ENCODE measurements around the gene CHML. TPM values are rescaled to one million over a fixed set of nuclear protein-coding genes. Genes with fewer than 3 reads are reported as not detected.
"Not testable (repeated sequence)": the region's sequence is repeated elsewhere in the genome, so short reads cannot be mapped to it uniquely, and the experiment has no call there.

The CHML gene
- total and polyA plus RNA-seq, 2 experiments from 2014 or later: 3.2 to 7.2 TPM

DNA sequence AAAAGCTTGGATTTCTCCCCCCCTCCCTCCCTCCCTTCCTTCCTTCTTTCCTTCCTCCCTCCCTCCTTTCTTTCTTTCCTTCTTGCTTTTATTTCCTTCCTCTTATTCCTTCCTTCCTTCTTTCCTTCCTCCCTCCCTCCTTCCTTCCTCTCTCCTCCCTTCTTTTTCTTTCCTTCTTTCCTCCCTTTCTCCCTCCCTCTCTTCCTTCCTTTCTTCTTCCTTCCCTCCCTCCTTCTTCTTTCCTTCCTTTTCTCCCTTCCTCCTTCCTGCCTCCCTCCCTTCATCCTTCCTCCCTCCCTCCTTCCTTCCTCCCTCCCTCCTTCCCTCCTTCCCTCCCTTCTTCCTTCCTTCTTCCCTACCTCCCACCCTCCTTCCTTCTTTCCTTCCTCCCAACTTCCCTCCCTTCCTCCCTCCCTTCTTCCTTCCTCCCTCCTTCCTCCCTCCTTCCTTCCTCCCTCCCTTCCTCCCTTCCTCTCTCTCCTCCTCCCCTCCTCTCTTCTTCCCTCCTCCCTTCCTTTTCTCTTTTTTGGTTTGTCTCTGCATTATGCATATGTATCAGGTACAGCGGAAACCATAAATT, 34.7 kb upstream of the CHML start:
- no peak for TF ChIP-seq EZH2phosphoT487 (IDR thresholded peaks at IDR 0.05; ENCODE audit: insufficient read depth, low read depth)
- no peak for TF ChIP-seq EZH2 (IDR thresholded peaks at IDR 0.05; ENCODE audit: insufficient read depth, poor library complexity, severe bottlenecking)
- no peaks in the 10 kb centered on the region for H3K27me3 ChIP-seq (replicated peaks; ENCODE audit: insufficient read depth)
- H3K9me2 ChIP-seq (ENCODE audit: insufficient read depth): no peaks in the 10 kb centered on the region
- no peak for DNase-seq
- no peak overlapping the region for H3K27ac ChIP-seq
- 77 to 96% methylated on average over 1 of the region's 1 CpG for WGBS, 2 experiments (ENCODE audit: low coverage in 1 of 2, low lambda C conversion rate in 2 of 2, missing lambda C conversion rate in 2 of 2)
- H3K9ac ChIP-seq: no peak overlapping the region
- no peaks in the 10 kb centered on the region for H3K36me3 ChIP-seq (ENCODE audit: low read depth)
- no peaks in the 10 kb centered on the region for H3K79me2 ChIP-seq (ENCODE audit: insufficient read depth)
- no peaks in the 10 kb centered on the region for H3F3A ChIP-seq (ENCODE audit: insufficient read depth)
- no peaks in the 10 kb centered on the region for H3K4me1 ChIP-seq (ENCODE audit: insufficient read depth)
- H4K20me1 ChIP-seq (ENCODE audit: insufficient read depth): no peaks in the 10 kb centered on the region
- in situ Hi-C loops (cut with MboI): no loop called here
- no peak overlapping the region for H3K4me2 ChIP-seq (ENCODE audit: unreplicated experiment)
- H2AFZ ChIP-seq: no peak overlapping the region
- no peaks in the 10 kb centered on the region for H3K9me3 ChIP-seq (ENCODE audit: low read depth)
- no peak overlapping the region for H3K4me3 ChIP-seq

DNA sequence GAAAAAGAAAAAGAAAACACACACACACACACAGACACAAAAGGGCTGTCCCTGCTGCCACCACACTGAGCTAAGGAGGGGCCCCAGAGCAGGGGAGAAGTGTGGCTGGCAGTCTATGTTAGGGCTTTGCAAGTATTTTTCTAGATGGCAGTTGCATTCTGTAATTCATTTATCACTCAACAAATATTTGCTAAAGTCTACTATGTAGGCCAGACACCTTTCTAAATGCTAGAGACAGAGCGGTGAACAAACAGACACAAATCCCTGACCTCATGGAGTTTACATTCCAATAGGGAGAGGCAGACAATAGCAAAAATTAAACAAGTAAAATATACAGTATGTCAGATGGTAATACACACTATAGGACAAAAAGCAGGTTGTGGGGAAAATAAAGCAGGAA, 32.1 kb upstream of the CHML start:
- Histone ChIP-seq H2AFZ (no peak overlapping the region), H3K4me2 (ENCODE audit: unreplicated experiment) (no peak overlapping the region), H3K36me3 (ENCODE audit: low read depth) (no peaks in the 10 kb centered on the region), H3K27me3 (replicated peaks; ENCODE audit: insufficient read depth) (no peaks in the 10 kb centered on the region), H3K9me2 (ENCODE audit: insufficient read depth) (no peaks in the 10 kb centered on the region), H3K79me2 (ENCODE audit: insufficient read depth) (no peaks in the 10 kb centered on the region), H3K4me1 (ENCODE audit: insufficient read depth) (no peaks in the 10 kb centered on the region), H3K9ac (no peak overlapping the region), H3K27ac (no peak overlapping the region), H4K20me1 (ENCODE audit: insufficient read depth) (no peaks in the 10 kb centered on the region), H3K4me3 (no peak overlapping the region), H3F3A (ENCODE audit: insufficient read depth) (no peaks in the 10 kb centered on the region), H3K9me3 (ENCODE audit: low read depth) (no peaks in the 10 kb centered on the region)
- in situ Hi-C loops (cut with MboI): no loop called here
- 86 to 93% methylated on average over 1 of the region's 1 CpG for WGBS, 2 experiments (ENCODE audit: low coverage in 1 of 2, low lambda C conversion rate in 2 of 2, missing lambda C conversion rate in 2 of 2)
- no peak for DNase-seq
- TF ChIP-seq EZH2phosphoT487 (IDR thresholded peaks at IDR 0.05; ENCODE audit: insufficient read depth, low read depth) (no peak), EZH2 (IDR thresholded peaks at IDR 0.05; ENCODE audit: insufficient read depth, poor library complexity, severe bottlenecking) (no peak)

- H3K4me2 ChIP-seq (ENCODE audit: unreplicated experiment): no peak overlapping the region
- in situ Hi-C loops (cut with MboI): no loop called here
- no peaks in the 10 kb centered on the region for H3K36me3 ChIP-seq (ENCODE audit: low read depth)
- no peak for DNase-seq
- no peaks in the 10 kb centered on the region for H3K79me2 ChIP-seq (ENCODE audit: insufficient read depth)
- no peaks in the 10 kb centered on the region for H3F3A ChIP-seq (ENCODE audit: insufficient read depth)
- H3K4me1 ChIP-seq (ENCODE audit: insufficient read depth): no peaks in the 10 kb centered on the region
- H3K9ac ChIP-seq: no peak overlapping the region
- H4K20me1 ChIP-seq (ENCODE audit: insufficient read depth): no peaks in the 10 kb centered on the region
- H3K9me2 ChIP-seq (ENCODE audit: insufficient read depth): 0 out of 2 replicates have a peak, but pooled peaks cover 4% of the 10 kb centered on the region
- H3K27ac ChIP-seq: no peak overlapping the region
- no peaks in the 10 kb centered on the region for H3K27me3 ChIP-seq (replicated peaks; ENCODE audit: insufficient read depth)
- H3K4me3 ChIP-seq: no peak overlapping the region
- TF ChIP-seq EZH2phosphoT487 (IDR thresholded peaks at IDR 0.05; ENCODE audit: insufficient read depth, low read depth) (no peak), EZH2 (IDR thresholded peaks at IDR 0.05; ENCODE audit: insufficient read depth, poor library complexity, severe bottlenecking) (no peak)
- no peaks in the 10 kb centered on the region for H3K9me3 ChIP-seq (ENCODE audit: low read depth)
- WGBS, 2 experiments (ENCODE audit: low coverage in 1 of 2, low lambda C conversion rate in 2 of 2, missing lambda C conversion rate in 2 of 2): 63 to 68% methylated on average over 3 of the region's 3 CpGs
- no peak overlapping the region for H2AFZ ChIP-seq
These were observed 26.2 kb upstream of the CHML start for GRCh38 chr1:241666419-241666818.

DNA sequence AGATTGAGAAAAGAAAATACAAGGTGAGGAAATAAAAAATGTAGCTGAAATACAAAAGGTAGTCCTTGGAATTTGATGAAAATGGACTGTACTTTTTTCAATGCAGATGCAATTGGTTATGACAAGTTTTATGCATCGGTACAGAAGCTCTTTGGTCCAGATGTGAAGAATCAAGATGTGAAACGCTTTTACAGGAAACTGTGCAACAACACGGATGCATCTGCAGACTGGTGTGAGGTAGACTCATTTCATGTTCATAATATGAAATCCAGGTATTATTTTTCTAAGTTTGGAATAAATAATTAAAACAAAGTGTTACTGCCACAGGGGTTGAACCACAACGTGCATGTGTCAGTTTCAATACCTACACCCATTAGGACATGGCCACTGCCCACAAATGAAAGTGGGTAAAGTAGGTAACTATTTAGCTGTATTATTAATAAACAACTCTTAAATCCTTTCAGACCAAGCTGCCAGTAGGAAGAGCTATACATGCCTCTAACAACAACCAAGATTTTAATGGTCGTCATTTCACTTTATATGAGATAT, 20.3 kb upstream of the CHML start:
- Histone ChIP-seq H2AFZ (no peak overlapping the region), H3K36me3 (ENCODE audit: low read depth) (no peaks in the 10 kb centered on the region), H3F3A (ENCODE audit: insufficient read depth) (no peaks in the 10 kb centered on the region), H3K9ac (no peak overlapping the region), H3K9me3 (ENCODE audit: low read depth) (no peaks in the 10 kb centered on the region), H3K79me2 (ENCODE audit: insufficient read depth) (no peaks in the 10 kb centered on the region), H3K4me1 (ENCODE audit: insufficient read depth) (no peaks in the 10 kb centered on the region), H3K27ac (no peak overlapping the region), H4K20me1 (ENCODE audit: insufficient read depth) (no peaks in the 10 kb centered on the region), H3K4me3 (no peak overlapping the region), H3K9me2 (ENCODE audit: insufficient read depth) (no peaks in the 10 kb centered on the region), H3K4me2 (ENCODE audit: unreplicated experiment) (no peak overlapping the region), H3K27me3 (replicated peaks; ENCODE audit: insufficient read depth) (no peaks in the 10 kb centered on the region)
- 27 to 31% methylated on average over 5 of the region's 5 CpGs for WGBS, 2 experiments (ENCODE audit: low coverage in 1 of 2, low lambda C conversion rate in 2 of 2, missing lambda C conversion rate in 2 of 2)
- in situ Hi-C loops (cut with MboI): no loop called here
- no peak for DNase-seq
- no peak for TF ChIP-seq EZH2phosphoT487 (IDR thresholded peaks at IDR 0.05; ENCODE audit: insufficient read depth, low read depth)
- no peak for TF ChIP-seq EZH2 (IDR thresholded peaks at IDR 0.05; ENCODE audit: insufficient read depth, poor library complexity, severe bottlenecking)

DNA sequence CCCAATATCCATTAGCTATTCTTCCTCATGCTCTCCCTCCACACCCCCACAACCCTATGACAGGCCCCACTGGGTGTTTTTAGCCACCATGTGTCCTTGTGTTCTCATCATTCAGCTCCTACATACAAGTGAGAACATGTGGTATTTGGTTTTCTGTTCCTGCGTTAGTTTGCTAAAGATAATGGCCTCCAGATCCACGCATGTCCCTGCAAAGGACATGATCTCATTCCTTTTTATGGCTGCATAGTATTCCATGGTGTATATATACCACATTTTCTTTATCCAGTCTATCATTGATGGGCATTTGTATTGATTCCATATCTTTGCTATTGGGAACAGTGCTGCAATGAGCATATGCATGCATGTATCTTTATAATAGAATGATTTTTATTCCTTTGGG, 18.8 kb upstream of the CHML start:
- H4K20me1 ChIP-seq (ENCODE audit: insufficient read depth); in situ Hi-C loops (cut with MboI); H3F3A ChIP-seq (ENCODE audit: insufficient read depth); H2AFZ ChIP-seq; H3K27ac ChIP-seq; H3K9me2 ChIP-seq (ENCODE audit: insufficient read depth); H3K4me2 ChIP-seq (ENCODE audit: unreplicated experiment); H3K36me3 ChIP-seq (ENCODE audit: low read depth); H3K9ac ChIP-seq; H3K4me3 ChIP-seq; DNase-seq; H3K9me3 ChIP-seq (ENCODE audit: low read depth); H3K4me1 ChIP-seq (ENCODE audit: insufficient read depth); H3K79me2 ChIP-seq (ENCODE audit: insufficient read depth); H3K27me3 ChIP-seq (replicated peaks; ENCODE audit: insufficient read depth): not testable (repeated sequence)
- WGBS, 2 experiments (ENCODE audit: low coverage in 1 of 2, low lambda C conversion rate in 2 of 2, missing lambda C conversion rate in 2 of 2): 55 to 65% methylated on average over 2 of the region's 2 CpGs
